GM18951 (cell line): Measurements from ENCODE around the gene SUV39H2.
"Not testable (repeated sequence)": the region's sequence is repeated elsewhere in the genome, so short reads cannot be mapped to it uniquely, and the experiment has no call there.

Source experiments
- POLR2A ChIP-seq: IDR thresholded peaks from 4 replicates; pipeline ENCODE4 v1.6.1; 2011; ENCODE audit warnings: mild to moderate bottlenecking; ENCODE audit not compliant: insufficient read length, insufficient read depth; ENCODE audit errors: extremely low read depth
- in situ Hi-C: fragments of 300-500 bp; cut with MboI; formaldehyde crosslinking; loops from one replicate; pipeline ENCODE4 v1.12.0; 2022; ENCODE audit warnings: low sequenced_read_pairs, mixed read lengths, inconsistent platforms; ENCODE audit not compliant: unreplicated experiment

Gene SUV39H2

GRCh38 chr10:14889318-14889717 is 10.7 kb downstream of the SUV39H2 start:
- in situ Hi-C loops, result no loop called here
- TF ChIP-seq POLR2A, result no peak

- in situ Hi-C loops, result no loop called here
- no peak for TF ChIP-seq POLR2A
Measured at GRCh38 chr10:14891151-14891550, 12.5 kb downstream of the SUV39H2 start.

DNA sequence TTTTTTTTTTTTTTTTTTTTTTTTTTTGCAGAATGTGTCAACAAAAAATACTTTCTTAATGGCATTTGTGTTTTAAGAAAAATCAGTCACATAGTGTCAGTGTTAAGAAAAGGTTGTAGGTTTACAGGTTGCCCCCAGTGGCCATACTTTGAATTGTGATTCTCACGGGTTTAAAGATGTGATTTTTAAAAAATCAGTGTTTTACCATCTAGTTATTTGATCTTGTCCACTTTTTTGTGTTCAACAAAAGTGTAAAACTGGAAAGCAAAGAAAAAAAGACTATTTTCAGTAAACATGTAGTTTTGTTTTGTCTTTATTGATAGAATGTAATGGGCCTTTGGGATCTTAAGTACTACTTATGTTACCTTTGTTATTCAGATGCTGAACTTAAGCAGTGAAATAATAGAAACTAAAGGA is 25.7 kb downstream of the SUV39H2 start:
- in situ Hi-C loops, result no loop called here
- TF ChIP-seq POLR2A, result no peak

- in situ Hi-C loops, result no loop called here
- TF ChIP-seq POLR2A, result no peak
Measured at GRCh38 chr10:14904864-14905263, 26.2 kb downstream of the SUV39H2 start.

DNA sequence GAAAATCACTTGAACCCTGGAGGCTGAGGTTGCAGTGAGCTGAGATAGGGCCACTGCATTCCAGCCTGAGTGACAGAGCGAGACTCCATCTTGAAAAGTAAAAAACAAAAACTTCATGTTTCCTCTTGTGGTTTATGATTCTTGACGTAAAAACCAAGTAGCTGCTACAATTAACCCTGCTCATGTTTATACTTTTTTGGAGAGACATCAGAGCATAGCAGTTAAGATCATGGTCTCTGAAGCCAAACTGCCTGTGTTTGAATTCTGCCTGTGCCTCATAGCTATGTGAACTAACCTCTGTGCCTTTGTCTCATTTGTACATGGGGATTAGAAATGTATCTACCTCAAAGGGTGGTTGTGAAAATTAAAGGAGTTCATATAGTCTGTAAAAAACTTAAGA is 27.2 kb downstream of the SUV39H2 start:
- TF ChIP-seq POLR2A, result no peak
- in situ Hi-C loops, result no loop called here

GRCh38 chr10:14906765-14907164 is 28.1 kb downstream of the SUV39H2 start:
- TF ChIP-seq POLR2A, result no peak
- in situ Hi-C loops, result no loop called here

- in situ Hi-C loops, result not testable (repeated sequence)
Measured at GRCh38 chr10:14907591-14907990, 28.9 kb downstream of the SUV39H2 start.

GRCh38 chr10:14909101-14909500 is 30.4 kb downstream of the SUV39H2 start:
- in situ Hi-C loops, result no loop called here

GRCh38 chr10:14910953-14911352 is 32.3 kb downstream of the SUV39H2 start:
- in situ Hi-C loops, result no loop called here
- no peak for TF ChIP-seq POLR2A

More at GRCh38 chr10:14909101-14909500, 30.4 kb downstream of the SUV39H2 start:
- no peak for TF ChIP-seq POLR2A

DNA sequence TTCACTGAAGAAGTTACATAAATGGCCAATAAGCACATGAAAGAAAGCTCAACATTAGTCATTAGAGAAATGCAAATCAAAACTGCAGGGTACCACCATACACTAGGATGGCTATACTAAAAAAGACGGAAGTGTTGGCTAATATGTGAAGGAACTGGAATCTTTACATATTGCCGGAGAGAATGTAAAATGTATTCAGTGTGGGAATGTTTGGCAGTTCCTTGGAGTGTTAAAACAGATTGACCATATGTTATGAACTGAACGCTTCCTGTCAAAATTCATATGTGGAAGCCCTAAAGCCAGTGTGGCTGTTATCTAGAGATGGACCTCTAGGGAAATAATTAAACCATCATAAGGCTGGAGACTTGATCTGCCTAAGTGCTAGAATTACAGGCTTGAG is 33.1 kb downstream of the SUV39H2 start:
- in situ Hi-C loops, result no loop called here
- TF ChIP-seq POLR2A, result no peak

GRCh38 chr10:14916600-14916999 is 37.9 kb downstream of the SUV39H2 start:
- no peak for TF ChIP-seq POLR2A
- in situ Hi-C loops, result no loop called here

DNA sequence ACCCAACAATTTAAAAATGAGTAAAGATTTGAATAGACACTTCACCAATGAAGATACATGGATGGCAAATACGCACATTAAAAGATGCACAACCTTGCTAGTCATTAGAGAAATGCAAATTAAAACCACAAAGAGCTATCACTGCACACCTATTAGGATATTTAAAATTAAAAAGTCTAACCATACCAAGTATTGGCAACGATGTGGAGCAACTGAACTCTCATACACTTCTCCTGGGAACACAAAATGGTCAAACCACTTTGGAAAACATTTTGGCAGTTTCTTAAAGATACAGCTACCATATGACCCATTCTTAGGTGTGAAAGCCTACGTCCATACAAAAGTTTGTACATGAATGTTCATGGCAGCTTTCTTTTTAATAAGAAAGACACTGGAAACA is 39.2 kb downstream of the SUV39H2 start:
- TF ChIP-seq POLR2A, result no peak
- in situ Hi-C loops, result no loop called here

- TF ChIP-seq POLR2A, result no peak
- in situ Hi-C loops, result no loop called here
Measured at GRCh38 chr10:14918964-14919363, 40.3 kb downstream of the SUV39H2 start.

GRCh38 chr10:14924013-14924412 is 45.3 kb downstream of the SUV39H2 start:
- in situ Hi-C loops, result no loop called here
- no peak for TF ChIP-seq POLR2A

DNA sequence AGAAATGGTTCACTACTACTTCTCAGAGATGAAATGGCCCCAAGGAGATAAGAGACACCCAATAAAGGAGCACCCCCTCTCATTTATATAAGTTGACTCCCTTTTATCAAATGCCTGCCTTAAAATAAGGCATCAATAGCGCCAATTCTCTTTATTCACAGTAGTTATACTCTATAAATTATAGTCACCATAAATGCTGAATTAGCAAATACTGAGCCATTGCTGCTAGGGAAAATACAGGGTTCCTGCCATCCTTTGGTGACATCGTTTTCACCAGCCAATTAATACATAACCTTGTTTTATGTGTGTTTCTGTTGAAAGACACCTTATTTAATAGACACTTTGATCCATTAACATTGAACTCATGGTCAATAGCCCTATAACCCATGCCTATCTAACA is 46.6 kb downstream of the SUV39H2 start:
- in situ Hi-C loops, result no loop called here
- no peak for TF ChIP-seq POLR2A
